ENCODE results near the gene C19orf33.
"Not testable (repeated sequence)": the region's sequence is repeated elsewhere in the genome, so short reads cannot be mapped to it uniquely, and the experiment has no call there.

The C19orf33 gene

DNA sequence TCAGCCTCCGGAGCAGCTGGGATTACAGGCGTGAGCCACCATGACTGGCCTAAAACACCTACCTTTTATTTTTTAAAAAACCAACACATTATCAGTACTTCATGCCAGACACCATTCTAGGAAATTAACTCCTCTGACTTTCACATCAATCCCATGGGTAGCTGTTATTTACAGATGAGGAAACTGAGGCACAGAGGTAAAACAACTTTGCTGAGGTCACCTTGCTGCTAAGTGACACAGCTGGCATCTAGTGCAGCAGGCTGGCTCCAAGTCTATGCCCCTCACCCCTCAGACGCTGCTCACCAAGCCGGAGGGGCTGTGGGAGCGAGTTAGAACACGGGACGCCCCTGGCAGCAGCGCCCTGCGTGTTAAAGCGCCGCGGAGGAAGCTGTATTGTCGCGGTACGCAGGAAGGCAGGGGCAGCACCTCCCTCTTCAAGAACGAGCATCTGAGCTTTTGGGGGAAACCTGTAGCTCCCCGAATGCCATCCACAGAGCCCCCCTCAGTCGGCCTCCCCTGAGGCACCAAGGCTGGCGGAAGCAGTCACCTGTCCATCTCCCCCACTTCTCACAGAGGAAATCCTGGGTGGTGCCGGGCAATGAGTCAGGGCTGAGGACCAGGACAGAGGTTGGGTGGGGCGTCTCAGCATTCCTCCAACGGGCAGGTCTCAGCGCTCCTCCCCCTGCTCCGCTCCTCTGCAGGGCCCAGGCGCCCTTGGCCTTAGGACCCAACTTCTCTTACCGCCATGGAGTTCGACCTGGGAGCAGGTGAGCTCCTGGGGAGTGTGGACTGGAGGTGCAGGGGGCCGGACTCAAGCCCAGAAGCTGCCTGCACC, at the start of gene C19orf33:
Gene C19orf33 (plus strand): TSS at position 735 of the 835 bp plus-strand sequence. CDS start 11 bp downstream, at position 746.
- Mint-ChIP-seq H3K4me1 (no peaks in the 10 kb centered on the region), H3K9me3 (no peaks in the 10 kb centered on the region), H3K4me3 (no peak within 1 kb of the TSS), H3K36me3 (peaks cover 25% of the 10 kb centered on the region), H3K27ac (no peak within 1 kb of the TSS)
- DNase-seq (ENCODE audit: low spot score in 2 of 2) (no peak), ATAC-seq (no peak)

DNA sequence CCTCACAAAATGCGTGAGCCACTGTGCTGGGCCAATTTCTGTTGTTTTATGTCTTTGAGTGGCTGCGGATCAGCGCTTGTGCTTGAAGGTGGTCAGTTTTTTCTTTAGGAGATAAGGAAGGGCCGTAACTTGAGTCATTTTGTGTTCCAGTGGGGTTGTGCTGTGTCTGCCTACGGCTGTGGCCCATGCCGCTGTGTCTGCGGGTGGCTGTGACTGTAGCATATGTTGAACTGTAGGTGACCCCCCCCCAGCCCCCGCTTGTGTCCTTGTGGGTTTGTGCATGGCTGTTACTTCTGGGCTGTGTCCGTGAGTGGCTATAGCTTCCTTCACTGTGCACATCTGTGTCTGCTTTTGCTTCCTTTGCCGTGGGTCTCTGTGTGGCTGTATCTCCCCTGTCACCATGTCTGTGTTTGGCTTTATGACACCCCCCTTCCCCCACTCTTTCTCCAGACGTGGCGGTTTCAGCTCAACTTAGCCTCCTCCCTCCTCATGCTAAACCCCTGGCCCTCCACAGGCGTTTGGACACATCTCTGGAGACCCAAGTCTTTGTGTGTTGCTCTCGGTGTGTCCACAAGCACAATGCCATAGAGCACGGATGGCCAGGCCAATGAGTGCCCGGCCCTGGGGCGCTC, 48.6 kb upstream of the C19orf33 start:
- H3K36me3 Mint-ChIP-seq: no peaks in the 10 kb centered on the region

DNA sequence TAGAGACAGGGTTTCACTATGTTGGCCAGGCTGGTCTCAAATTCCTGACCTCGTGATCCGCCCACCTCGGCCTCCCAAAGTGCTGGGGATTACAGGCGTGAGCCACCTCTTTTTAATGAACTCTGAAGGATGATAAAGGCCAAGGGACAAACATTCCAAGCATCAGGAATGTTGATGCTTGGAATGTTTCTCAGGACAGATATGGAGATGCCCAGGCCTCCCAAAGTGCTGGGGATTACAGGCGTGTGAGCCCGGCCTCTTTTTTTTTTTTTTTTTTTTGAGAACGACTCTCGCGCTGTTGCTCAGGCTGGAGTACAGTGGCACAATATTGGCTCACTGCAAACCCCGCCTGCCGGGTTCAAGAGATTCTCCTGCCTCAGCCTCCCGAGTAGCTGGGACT, 42.1 kb upstream of the C19orf33 start:
- not testable (repeated sequence) for H3K9me3 Mint-ChIP-seq; H3K27ac Mint-ChIP-seq; H3K4me3 Mint-ChIP-seq; ATAC-seq; H3K36me3 Mint-ChIP-seq; DNase-seq (ENCODE audit: low spot score in 2 of 2)
- H3K4me1 Mint-ChIP-seq: peaks cover 27% of the 10 kb centered on the region

More for the DNA sequence above, 48.6 kb upstream of the C19orf33 start:
- no peaks in the 10 kb centered on the region for H3K4me1 Mint-ChIP-seq
- no peak overlapping the region for H3K4me3 Mint-ChIP-seq
- DNase-seq (ENCODE audit: low spot score in 2 of 2) (no peak), ATAC-seq (peak; percentile 12)
- no peak overlapping the region for H3K27ac Mint-ChIP-seq
- no peaks in the 10 kb centered on the region for H3K9me3 Mint-ChIP-seq

DNA sequence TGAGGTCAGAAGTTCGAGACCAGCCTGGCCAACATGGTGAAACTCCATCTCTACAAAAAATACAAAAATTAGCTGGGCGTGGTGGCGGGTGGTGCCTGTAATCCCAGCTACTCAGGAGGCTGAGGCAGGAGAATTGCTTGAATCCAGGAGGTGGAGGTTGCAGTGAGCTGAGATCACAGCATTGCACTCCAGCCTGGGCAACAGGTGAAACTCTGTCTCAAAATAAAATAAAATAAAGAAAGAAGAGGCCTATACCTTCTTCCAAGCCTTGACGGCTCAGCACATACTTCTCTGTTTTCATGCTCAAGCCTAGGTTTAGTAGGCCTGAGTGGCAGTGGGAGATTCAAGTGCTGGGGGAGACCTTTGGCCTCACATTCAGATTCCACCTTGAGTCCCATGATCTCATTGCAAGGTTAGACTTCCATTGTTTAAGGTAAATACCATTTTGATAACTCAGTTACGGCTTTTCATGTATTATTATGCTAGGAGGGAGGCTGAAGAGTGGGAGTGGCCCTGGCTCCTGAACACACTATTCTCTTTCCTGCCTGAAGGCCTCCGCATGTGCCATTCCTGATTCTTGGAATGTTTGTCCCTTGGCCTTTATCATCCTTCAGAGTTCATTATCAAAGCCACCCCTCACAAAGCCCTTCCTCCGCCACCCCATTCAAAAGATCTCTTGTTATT, 41.3 kb upstream of the C19orf33 start:
- H3K27ac Mint-ChIP-seq: peak overlapping the region; percentile 94

DNA sequence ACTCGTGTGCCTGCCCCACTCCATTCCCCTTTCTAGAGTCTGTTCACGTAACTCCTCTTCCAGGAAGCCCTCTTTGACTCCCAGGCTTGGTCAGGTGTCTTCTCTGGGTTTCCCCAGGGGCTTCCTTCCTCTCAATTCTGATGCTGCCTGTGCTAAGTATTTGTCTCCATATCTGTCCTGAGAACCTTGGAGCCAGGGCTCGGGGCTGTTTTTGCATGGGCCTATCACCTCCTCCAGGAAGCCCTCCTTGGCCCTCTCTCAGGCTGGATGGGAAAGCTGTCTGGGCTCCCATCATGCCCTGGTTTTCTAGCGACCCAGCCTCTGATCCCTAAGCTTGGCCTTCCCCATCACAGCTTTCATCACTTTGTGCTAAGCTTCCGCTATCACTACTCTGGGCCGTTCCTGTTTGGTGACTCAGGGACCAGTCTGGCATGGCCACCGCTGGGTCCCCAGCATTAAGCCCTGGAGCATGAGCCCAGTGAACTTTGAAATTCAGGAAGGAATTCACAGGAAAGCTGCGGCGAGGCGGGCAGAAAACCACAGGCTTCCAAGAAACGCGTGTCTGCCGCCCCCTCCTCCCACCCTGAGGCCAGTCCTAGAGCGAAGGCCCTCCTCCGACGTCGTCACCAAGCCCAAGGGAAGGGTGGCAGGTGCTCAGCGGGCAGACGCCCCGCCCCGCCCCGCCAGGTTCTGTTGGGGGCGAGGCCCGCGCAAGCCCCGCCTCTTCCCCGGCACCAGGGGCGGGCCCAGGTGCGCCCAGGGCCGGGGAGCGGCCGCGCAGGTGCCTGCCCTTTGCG, 40.2 kb upstream of the C19orf33 start:
- H3K4me3 Mint-ChIP-seq: peak overlapping the region; percentile 76
- DNase-seq (ENCODE audit: low spot score in 2 of 2) (peak in 1 of 2 donors; percentile 4), ATAC-seq (peak; percentile 87)
- peak overlapping the region; percentile 94 for H3K27ac Mint-ChIP-seq
- H3K4me1 Mint-ChIP-seq: peaks cover 38% of the 10 kb centered on the region
- no peaks in the 10 kb centered on the region for H3K36me3 Mint-ChIP-seq
- H3K9me3 Mint-ChIP-seq: no peaks in the 10 kb centered on the region

More for the DNA sequence above, 41.3 kb upstream of the C19orf33 start:
- Mint-ChIP-seq H3K4me3 (peak overlapping the region; percentile 76), H3K36me3 (no peaks in the 10 kb centered on the region), H3K4me1 (peaks cover 34% of the 10 kb centered on the region), H3K9me3 (no peaks in the 10 kb centered on the region)
- ATAC-seq (no peak), DNase-seq (ENCODE audit: low spot score in 2 of 2) (no peak)

DNA sequence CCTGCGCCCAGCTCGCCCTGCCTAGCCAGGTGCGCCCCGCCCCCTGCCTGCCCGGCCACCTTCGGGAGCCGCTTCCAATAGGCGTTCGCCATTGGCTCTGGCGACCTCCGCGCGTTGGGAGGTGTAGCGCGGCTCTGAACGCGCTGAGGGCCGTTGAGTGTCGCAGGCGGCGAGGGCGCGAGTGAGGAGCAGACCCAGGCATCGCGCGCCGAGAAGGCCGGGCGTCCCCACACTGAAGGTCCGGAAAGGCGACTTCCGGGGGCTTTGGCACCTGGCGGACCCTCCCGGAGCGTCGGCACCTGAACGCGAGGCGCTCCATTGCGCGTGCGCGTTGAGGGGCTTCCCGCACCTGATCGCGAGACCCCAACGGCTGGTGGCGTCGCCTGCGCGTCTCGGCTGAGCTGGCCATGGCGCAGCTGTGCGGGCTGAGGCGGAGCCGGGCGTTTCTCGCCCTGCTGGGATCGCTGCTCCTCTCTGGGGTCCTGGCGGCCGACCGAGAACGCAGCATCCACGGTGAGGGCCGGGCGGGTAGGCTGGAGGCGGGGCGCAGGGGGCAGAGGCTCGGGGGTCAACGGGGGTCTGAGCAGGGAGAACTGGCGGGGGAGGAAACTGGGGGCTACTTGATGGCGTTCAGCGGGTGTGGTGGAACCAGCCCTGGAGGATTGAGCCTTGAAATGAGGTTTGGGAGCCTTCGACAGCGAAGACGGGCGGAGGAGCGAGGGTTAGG, 39.4 kb upstream of the C19orf33 start, which contains the start of gene SPINT2:
Gene SPINT2 (plus strand): TSS at position 88 of the 727 bp plus-strand sequence. CDS start 320 bp downstream, at position 408.
- peak; percentile 61 for ATAC-seq
- DNase-seq (ENCODE audit: low spot score in 2 of 2): peak; percentile 42 to 70
- Mint-ChIP-seq H3K36me3 (no peaks in the 10 kb centered on the region), H3K4me1 (peaks cover 38% of the 10 kb centered on the region), H3K9me3 (no peaks in the 10 kb centered on the region), H3K4me3 (peak within 1 kb of the TSS; percentile 76), H3K27ac (peak within 1 kb of the TSS; percentile 94)

DNA sequence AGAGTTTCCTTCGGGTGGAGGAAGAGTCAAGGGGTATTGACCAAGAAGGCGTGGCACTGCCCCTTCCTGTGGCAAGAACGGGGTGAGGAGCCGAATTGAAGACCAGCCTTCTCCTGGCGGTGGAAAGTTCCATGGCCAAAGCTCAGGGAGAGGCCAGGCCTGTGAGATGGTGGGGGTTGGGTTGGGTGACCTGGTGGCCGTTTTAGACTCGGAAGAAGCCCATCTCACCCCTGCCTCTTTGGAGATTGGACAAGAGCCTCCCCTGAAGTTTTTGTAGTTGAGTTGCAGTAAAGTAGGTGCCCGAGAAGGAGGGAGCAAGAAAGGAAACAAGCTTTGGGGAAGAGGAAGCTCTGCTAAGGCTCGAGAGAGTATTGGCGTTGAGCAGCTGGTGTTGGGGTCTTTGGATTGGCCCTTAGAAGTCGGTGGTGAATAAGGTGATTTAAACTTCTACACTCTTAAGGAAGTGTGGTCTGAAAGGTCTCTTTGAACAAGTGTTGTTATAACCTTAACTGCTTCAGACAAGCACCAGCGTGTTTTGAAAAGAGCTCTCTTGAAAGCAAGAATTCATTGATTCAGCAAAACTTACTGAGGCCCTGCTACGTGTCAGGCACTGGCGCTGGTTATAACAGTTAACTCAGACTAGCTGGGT, 38.7 kb upstream of the C19orf33 start:
- Mint-ChIP-seq H3K4me3 (peak overlapping the region; percentile 76), H3K27ac (no peak overlapping the region), H3K9me3 (no peaks in the 10 kb centered on the region), H3K4me1 (peaks cover 38% of the 10 kb centered on the region), H3K36me3 (no peaks in the 10 kb centered on the region)
- ATAC-seq (no peak), DNase-seq (ENCODE audit: low spot score in 2 of 2) (no peak)

DNA sequence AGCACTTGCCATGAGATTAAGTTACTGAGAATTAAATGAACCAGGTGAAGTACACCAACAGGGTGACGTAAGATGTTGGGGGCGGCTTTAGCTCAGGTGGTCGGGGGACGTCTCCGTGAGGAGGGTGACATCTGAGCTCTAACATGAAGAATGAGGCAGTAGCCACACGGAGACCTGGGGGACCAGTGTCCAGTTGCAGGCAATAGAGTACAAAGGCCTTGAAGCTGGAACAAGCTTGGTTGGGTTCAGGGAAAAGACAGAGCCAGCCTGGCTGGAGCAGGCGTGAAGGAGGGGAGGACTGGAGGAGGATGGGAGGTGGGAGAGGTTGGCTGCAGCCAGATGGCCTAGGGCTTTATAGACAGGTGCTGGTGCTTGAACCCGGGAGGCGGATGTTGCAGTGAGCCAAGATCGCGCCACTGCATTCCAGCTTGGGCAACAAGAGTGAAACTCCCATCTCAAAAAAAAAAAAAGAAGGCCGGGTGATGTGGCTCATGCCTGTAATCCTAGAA, 38.1 kb upstream of the C19orf33 start:
- H3K4me3 Mint-ChIP-seq: peak overlapping the region; percentile 76
- H3K27ac Mint-ChIP-seq: no peak overlapping the region
- no peaks in the 10 kb centered on the region for H3K9me3 Mint-ChIP-seq
- DNase-seq (ENCODE audit: low spot score in 2 of 2) (no peak), ATAC-seq (no peak)
- H3K4me1 Mint-ChIP-seq: peaks cover 38% of the 10 kb centered on the region
- no peaks in the 10 kb centered on the region for H3K36me3 Mint-ChIP-seq

DNA sequence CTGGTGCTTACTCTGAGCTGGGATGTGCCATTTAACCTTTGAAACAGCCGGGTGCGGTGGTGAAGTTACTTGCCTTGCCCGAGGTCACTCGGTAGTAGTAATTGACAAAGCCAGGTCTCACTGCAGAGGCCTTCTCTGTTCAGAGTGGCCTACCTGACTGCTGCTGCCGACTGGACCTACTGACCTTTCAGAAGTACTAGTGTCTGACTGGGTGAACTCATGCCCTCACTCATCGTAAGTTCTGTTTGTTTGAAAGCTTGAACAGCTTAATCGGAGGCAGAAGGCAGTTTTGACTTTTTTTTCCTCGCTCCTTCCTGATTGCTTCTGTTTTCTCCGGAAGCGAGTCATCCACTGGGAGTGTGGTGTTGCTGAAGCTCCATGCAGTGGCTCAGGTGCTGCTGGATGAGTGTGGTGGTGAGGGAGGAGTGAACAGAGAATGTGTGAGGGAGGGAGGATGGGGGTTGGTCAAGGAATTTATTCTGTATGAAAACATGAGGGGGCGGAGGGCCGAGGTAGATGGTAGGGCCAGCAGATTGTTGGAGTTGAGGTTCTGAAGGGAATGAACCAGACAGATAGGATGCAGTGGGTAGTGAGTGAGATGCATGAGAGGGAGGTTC, 37.0 kb upstream of the C19orf33 start:
- DNase-seq (ENCODE audit: low spot score in 2 of 2): no peak
- Mint-ChIP-seq H3K36me3 (no peaks in the 10 kb centered on the region), H3K9me3 (no peaks in the 10 kb centered on the region), H3K4me3 (no peak overlapping the region), H3K4me1 (peaks cover 38% of the 10 kb centered on the region), H3K27ac (peak overlapping the region; percentile 73)
- ATAC-seq: no peak

DNA sequence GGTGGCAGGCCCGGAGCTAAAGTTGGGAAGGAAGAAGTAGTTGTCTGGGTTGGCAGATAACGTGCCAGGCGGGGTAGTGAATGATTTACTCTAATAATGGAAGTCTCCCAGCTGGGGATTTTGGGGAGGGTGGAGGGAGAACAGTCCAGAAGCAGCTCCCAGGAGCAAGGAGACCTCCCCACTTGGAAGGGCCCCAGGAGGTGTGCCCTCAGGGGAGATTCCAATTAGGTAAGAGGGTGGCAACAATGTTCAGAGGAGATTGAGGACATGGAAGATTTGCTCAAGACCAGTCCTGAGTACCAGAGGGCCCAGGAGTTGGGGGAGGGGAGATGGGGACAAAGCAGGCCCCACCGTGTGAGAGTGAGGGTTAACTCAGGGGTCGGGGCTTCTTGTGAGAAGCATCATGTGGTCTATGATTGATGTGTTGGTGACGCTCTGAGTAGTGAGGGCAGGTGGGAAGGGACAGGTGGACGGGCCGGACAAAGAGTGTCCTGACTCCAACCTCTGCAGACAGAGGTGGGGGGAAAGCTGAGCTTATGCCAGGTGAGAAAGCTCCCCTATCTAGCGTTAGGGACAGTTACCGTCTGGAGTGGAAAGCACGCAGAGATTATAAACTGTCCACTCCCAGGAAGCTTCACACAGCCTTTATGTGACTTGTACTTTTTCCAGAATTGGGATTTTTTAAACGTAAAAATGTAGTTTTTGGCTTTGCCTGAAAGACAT, 36.1 kb upstream of the C19orf33 start:
- no peaks in the 10 kb centered on the region for H3K36me3 Mint-ChIP-seq
- H3K27ac Mint-ChIP-seq: peak overlapping the region; percentile 73
- no peak overlapping the region for H3K4me3 Mint-ChIP-seq
- H3K9me3 Mint-ChIP-seq: no peaks in the 10 kb centered on the region
- ATAC-seq (no peak), DNase-seq (ENCODE audit: low spot score in 2 of 2) (no peak)
- peaks cover 36% of the 10 kb centered on the region for H3K4me1 Mint-ChIP-seq

DNA sequence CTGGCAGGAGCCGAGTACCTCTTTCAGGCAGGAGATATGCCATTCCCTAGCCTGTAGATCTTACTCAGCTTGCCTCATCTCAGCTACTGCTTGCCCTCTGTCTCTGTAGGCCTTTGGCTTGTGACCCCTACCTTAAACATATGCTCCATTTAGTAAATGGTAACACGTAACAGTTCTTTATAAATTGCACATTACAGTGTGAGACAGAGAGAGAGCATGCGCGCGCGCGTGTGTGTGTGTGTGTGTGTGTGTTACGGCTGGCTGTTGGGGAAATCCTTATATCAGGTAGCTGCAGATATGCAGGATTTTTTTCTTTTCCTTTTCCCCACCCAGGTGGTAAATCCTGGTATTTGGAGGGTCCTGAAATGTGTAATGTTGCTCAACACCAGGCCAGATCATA, 35.5 kb upstream of the C19orf33 start:
- Mint-ChIP-seq H3K9me3 (no peaks in the 10 kb centered on the region), H3K36me3 (no peaks in the 10 kb centered on the region), H3K4me1 (peaks cover 30% of the 10 kb centered on the region), H3K4me3 (no peak overlapping the region), H3K27ac (no peak overlapping the region)
- ATAC-seq (no peak), DNase-seq (ENCODE audit: low spot score in 2 of 2) (no peak)

DNA sequence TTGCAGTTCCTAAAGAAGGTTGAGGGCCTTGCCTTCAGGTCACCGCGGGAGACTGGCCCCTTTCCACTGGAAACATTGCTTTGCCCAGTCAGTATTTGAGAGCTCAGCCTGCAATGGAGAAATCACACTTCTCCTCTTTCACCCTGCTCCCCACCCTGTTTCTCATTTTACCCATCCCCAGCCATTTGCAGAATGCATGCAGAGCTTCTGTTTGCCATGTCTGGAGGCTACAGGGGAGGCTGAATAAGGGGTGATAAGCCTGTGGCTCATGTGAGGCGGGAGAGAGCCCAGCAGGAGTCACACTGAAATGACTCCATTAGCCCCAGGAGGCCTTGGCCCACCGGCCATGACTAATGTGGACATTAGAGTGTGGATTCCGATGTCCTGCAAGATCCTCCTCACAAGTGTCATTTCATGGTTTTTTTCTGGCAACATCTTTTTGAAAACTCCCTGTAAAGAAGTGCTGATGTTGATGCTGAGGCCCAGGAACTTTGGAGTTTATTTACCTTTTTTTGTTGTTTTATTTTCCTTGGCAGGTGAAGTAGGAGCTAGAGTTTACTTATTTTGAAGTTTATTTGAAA, 33.4 kb upstream of the C19orf33 start:
- ATAC-seq (no peak), DNase-seq (ENCODE audit: low spot score in 2 of 2) (no peak)
- Mint-ChIP-seq H3K4me3 (no peak overlapping the region), H3K27ac (peak overlapping the region; percentile 48), H3K9me3 (no peaks in the 10 kb centered on the region), H3K36me3 (no peaks in the 10 kb centered on the region), H3K4me1 (peaks cover 15% of the 10 kb centered on the region)

DNA sequence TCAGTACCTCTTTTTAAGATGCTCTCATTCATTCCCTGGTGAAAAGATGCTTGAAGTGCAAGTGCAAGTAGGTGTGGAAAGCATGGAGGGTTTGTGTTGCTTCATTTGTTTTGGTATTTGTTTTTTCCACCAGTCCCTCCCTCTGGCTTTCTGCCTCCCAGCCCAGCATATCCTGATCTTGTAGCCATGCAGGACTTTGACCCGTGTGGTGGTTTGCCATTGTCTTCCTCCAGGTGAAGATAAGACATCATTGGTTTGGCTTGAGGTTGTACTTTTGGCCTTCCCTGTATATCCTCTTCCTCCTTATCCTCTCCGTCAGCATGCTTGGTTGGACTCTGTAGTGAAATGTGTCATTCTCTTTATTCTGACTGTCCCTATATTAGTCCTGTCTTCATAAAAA, 30.6 kb upstream of the C19orf33 start:
- H3K27ac Mint-ChIP-seq: no peak overlapping the region
- no peaks in the 10 kb centered on the region for H3K36me3 Mint-ChIP-seq
- ATAC-seq: no peak
- no peaks in the 10 kb centered on the region for H3K4me1 Mint-ChIP-seq
- no peak overlapping the region for H3K4me3 Mint-ChIP-seq
- DNase-seq (ENCODE audit: low spot score in 2 of 2): no peak
- no peaks in the 10 kb centered on the region for H3K9me3 Mint-ChIP-seq
